ENCODE measurements around the gene HES6.

Gene HES6

GRCh38 chr2:238220892-238221521 lies 18.8 kb downstream of the HES6 start:
- no peak overlapping the region for H3K4me3 ChIP-seq (ENCODE audit: severe bottlenecking)
- DNase-seq (ENCODE audit: low spot score) (no peak), ATAC-seq (ENCODE audit: low read depth) (no peak)
- no peaks in the 10 kb centered on the region for H3K36me3 ChIP-seq (ENCODE audit: low read depth)
- TF ChIP-seq CTCF (IDR thresholded peaks at IDR 0.05; ENCODE audit: poor library complexity, severe bottlenecking), result no peak
- H3K4me1 ChIP-seq (ENCODE audit: insufficient read depth, poor library complexity, severe bottlenecking), result no peaks in the 10 kb centered on the region
- no peak overlapping the region for H3K27ac ChIP-seq (ENCODE audit: poor library complexity, severe bottlenecking)
- no peaks in the 10 kb centered on the region for H3K9me3 ChIP-seq (ENCODE audit: severe bottlenecking)
- H3K27me3 ChIP-seq (ENCODE audit: insufficient read depth, poor library complexity, severe bottlenecking), result no peaks in the 10 kb centered on the region

GRCh38 chr2:238220274-238220891 lies 19.5 kb downstream of the HES6 start:
- DNase-seq (ENCODE audit: low spot score), result no peak
- no peak overlapping the region for H3K4me3 ChIP-seq (ENCODE audit: severe bottlenecking)
- no peaks in the 10 kb centered on the region for H3K27me3 ChIP-seq (ENCODE audit: insufficient read depth, poor library complexity, severe bottlenecking)
- TF ChIP-seq CTCF (IDR thresholded peaks at IDR 0.05; ENCODE audit: poor library complexity, severe bottlenecking), result no peak
- H3K27ac ChIP-seq (ENCODE audit: poor library complexity, severe bottlenecking), result no peak overlapping the region
- H3K36me3 ChIP-seq (ENCODE audit: low read depth), result no peaks in the 10 kb centered on the region
- no peak for ATAC-seq (ENCODE audit: low read depth)
- no peaks in the 10 kb centered on the region for H3K9me3 ChIP-seq (ENCODE audit: severe bottlenecking)
- no peaks in the 10 kb centered on the region for H3K4me1 ChIP-seq (ENCODE audit: insufficient read depth, poor library complexity, severe bottlenecking)

- ATAC-seq (ENCODE audit: low read depth) (no peak), DNase-seq (ENCODE audit: low spot score) (no peak)
- no peaks in the 10 kb centered on the region for H3K27me3 ChIP-seq (ENCODE audit: insufficient read depth, poor library complexity, severe bottlenecking)
- no peaks in the 10 kb centered on the region for H3K9me3 ChIP-seq (ENCODE audit: severe bottlenecking)
- no peak for TF ChIP-seq CTCF (IDR thresholded peaks at IDR 0.05; ENCODE audit: poor library complexity, severe bottlenecking)
- no peak overlapping the region for H3K27ac ChIP-seq (ENCODE audit: poor library complexity, severe bottlenecking)
- H3K4me3 ChIP-seq (ENCODE audit: severe bottlenecking), result no peak overlapping the region
- H3K36me3 ChIP-seq (ENCODE audit: low read depth), result no peaks in the 10 kb centered on the region
- no peaks in the 10 kb centered on the region for H3K4me1 ChIP-seq (ENCODE audit: insufficient read depth, poor library complexity, severe bottlenecking)
Measured at GRCh38 chr2:238216651-238217184, 23.1 kb downstream of the HES6 start.

GRCh38 chr2:238207006-238207405 lies 32.8 kb downstream of the HES6 start:
- H3K4me3 ChIP-seq (ENCODE audit: severe bottlenecking), result no peak overlapping the region
- no peak for TF ChIP-seq CTCF (IDR thresholded peaks at IDR 0.05; ENCODE audit: poor library complexity, severe bottlenecking)
- no peak for ATAC-seq (ENCODE audit: low read depth)
- no peaks in the 10 kb centered on the region for H3K4me1 ChIP-seq (ENCODE audit: insufficient read depth, poor library complexity, severe bottlenecking)
- DNase-seq (ENCODE audit: low spot score), result no peak
- H3K9me3 ChIP-seq (ENCODE audit: severe bottlenecking), result no peaks in the 10 kb centered on the region
- H3K36me3 ChIP-seq (ENCODE audit: low read depth), result no peaks in the 10 kb centered on the region; the same call in 1 of the 2 replicates
- no peak overlapping the region for H3K27ac ChIP-seq (ENCODE audit: poor library complexity, severe bottlenecking)
- no peaks in the 10 kb centered on the region for H3K27me3 ChIP-seq (ENCODE audit: insufficient read depth, poor library complexity, severe bottlenecking)

Measured in RWPE2 (cell line).